ENCODE measurements around the gene PIP5K1C.

PIP5K1C gene

DNA sequence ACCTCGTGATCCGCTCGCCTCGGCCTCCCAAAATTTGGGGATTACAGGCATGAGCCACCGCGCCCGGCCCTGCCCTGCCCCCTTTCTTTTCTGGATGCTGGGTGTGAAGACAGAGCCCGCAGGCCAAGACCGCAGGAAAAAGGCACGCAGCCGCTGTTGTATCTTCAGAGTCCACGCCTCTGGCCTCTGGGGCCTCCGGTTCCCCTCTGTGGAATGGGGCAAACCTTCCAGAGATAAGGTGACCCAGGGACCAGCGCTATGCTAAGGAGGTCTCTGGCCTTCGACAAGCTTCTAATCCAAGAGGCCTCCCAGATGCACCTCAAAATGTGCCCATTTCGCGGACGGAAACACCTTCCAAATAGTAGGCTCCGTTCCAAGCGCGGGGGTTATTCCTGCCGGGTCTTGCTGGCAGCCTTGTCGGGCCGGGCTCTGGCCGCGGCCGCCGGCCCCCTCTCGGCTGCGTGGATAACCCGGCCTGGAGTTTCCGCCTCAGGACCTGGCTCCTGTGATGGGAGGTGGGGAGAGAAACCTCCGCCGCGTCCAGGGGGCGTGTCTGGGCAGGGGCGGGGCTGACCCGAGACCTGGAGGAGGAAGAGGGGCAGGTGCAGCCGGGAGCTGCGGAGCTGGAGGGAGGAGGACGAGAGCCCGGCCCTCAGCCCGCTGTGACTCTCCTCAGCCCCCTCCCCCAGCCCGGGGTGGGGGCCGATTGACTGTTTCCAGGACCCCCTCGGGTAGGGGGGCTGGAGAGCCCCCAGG, 21.0 kb upstream of the PIP5K1C start:
- peak; percentile 89 for DNase-seq

DNA sequence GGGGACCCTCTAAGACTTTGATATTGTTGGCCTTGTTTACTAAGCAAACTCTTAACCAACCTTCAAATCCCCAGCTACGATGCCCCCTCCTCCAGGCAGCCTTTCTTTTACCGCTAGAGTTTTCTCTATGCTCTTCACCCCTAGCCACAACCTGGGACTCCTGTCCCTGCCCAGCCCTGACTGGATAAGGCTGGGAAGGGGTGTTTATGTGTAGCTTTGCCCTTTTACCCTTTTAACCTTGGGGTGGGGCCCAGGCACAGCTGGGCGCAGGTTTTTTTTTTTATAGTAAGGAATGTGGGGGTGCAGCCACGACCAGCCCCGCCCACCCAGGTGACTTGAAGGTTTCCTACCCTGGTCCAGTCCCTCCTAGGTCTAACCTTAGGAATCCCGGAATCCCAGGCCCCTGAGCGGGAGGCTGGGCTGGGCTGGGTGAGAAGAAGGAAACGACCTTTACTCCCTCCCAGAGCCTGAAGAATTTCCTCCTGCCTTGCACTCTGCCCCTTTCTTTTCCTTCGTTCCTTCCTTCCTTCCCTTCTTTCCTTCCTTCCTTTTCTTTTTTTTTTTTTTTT, 20.2 kb upstream of the PIP5K1C start:
- no peak for DNase-seq

DNA sequence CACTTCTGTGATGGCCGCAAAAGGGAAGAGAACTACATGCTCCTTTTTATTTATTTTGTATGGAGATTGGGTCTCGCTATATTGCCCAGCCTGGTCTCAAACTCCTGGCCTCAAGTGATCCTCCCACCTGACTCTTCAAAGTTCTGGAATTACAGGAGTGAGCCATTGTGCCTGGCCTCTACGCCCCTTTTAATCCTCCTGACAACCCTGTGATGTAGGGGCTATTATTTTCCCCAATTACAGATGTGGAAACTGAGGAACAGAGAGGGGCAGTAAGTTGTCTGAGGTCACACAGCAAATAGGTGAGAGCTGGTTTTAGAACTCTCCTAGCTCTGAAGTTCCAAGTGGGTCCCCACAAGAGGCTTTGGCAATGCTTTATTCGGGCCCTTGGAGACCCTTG, 19.6 kb upstream of the PIP5K1C start:
- no peak for DNase-seq

DNA sequence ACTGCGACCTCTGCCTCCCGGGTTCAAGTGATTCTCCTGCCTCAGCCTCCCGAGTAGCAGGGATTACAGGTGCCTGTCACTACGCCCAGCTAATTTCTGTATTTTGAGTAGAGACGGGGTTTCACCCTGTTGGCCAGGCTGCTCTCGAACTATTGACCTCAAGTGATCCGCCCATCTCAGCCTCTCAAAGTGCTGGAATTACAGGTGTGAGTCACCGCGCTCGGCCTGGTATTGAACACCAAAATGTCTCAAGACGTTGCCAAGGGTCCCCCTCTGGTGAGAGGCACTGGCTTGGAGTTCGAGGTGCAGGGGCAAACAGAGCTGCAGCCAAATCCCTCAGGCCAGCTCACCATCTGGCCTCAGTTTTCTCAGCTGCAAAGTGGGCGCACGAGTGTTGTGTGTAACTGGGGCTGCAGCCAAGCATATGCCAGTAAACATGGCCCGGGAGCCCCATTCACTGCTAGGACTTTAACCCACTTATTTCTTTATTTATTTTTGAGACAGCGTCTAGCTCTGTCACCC, 15.9 kb upstream of the PIP5K1C start:
- no peak for DNase-seq

DNA sequence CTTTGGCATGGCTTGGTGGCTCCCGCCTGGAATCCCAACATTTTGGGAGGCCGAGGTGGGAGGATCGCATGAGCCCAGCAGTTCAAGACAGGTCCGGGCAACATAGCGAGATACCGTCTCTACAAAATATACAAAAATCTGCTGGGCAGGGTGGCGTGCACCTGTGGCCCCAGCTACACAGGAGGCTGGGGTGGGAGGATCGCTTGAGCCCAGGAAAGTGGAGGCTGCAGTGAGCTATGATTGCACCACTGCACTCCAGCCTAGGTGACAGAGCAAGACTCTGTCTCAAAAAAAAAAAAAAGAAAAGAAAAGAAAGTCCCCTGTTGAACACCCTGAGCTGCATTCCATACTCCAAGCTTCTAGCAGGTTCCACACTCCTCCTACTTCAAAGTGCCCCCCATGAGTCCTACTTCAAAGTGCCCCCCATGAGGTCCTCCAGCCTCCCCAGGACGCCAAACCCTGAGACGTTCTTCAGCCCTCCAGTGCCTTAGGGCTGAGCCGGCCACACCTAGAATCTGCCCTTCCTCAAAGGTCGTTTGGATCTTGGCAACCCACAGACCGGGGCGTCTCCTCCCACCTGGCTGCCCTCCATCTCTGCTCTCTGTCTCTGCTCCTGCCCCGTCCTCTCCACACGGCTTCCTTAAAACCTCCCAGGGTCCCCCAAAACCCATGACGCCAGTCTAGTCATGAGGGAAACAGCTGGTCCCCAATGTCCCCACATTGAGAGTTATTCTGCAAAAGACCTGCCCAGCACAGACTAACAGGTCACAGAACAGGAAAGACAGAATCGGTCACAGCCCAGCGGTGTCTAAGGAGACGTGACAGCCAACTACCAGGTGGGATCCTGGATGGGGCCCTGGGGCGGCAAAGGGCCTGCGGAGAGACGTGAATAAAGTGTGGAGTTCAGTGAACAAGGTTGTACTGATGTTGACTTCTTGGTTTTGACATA, 12.7 kb upstream of the PIP5K1C start:
- DNase-seq = no peak

DNA sequence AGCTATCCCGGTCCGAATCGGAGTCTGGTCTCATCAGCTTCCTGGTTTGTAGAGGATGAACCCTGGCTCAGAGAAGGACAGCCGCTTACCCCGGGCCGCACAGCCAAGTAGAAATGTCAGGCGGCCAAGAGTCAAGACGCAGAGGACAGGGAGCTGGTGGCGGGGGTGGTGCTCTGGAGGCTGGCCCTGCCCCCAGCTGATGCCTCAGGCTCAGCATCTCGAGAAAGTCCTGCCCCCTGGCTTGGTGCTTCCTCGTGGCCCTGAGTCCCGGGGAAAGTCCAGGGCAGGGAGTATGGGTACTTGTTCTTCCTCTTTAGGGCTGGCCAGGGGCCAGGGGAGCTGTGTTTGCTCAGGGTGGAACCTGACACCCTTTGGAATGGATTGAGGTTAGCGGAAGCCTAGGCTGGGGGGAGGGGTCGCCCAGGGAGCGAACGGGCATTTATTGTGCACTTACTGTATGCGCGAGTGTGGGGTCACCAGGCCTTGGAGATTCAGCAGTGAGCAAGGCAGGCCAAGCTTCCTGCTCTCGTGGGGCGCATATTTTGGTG, 10.1 kb upstream of the PIP5K1C start:
- DNase-seq = peak; percentile 79

DNA sequence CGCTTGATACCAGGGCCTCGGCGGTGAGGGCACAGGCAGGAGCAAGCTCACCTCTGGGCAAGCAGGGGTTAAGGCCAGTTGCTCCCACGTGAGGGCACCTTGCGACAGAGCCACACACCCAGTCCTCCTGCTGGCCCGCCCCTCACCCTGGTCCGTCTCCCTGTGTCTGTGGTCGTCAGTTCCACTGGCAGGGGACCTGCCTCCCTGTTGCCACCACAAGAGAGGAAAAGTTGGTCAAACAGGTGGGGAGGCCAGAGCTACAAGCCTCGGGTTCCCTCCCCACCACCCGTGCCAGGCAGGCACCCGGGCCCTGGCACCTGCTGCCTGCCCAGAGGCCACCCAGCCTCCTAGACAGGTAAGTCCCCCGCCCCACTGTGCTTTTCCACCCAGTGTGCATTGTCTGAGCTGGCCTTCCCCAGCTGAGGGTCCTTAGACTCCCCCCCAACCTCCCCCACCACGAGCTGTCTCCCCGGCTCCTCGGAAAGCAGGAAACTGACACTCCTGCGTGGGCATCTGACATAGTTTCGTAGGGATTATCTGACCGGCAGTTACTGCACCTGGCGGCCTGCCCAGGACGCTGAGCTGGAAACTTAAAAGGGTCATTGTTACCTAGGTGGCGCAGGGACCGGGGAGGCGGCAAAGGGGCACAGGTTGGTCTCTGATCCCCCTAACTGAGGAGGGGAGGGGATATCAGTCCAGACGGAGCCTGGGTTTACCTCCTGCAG, 8.1 kb upstream of the PIP5K1C start, which contains the start of gene TJP3:
TSS of gene TJP3 (plus strand) at position 178 of the 725 bp plus-strand sequence. CDS start 20,049 bp downstream, outside the sequence.
- no peak for DNase-seq

DNA sequence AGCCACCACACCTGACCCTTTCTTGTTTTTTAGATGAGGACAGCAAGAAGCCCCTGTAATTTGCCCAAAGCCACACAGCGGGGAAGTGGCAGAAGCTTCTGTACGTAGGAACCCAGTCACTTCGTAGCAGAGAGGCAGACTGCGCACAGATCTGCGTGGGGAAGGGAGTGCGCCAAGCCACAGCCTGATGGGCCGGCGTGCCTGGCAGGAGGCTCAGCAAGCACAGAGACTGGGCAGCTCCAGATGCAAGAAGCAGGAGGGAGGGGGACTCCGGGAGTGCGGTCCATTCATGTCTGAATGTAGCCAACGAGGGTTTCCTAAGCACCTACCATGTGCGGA, 7.6 kb upstream of the PIP5K1C start:
- no peak for DNase-seq

DNA sequence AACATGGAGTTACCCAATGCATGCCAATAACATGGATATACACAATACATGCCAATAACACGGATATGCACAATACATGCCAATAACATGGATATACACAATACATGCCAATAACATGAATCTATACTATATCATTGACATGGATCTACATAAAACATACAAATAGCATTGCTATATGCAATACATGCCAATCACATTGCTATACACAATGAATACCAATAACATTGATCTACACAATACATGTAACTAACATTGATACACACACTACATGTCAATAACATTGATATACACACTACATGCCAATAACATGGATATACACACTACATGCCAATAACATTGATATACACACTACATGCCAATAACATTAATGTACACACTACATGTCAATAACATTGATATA, 932 bp upstream of the PIP5K1C start:
- DNase-seq = no peak

DNA sequence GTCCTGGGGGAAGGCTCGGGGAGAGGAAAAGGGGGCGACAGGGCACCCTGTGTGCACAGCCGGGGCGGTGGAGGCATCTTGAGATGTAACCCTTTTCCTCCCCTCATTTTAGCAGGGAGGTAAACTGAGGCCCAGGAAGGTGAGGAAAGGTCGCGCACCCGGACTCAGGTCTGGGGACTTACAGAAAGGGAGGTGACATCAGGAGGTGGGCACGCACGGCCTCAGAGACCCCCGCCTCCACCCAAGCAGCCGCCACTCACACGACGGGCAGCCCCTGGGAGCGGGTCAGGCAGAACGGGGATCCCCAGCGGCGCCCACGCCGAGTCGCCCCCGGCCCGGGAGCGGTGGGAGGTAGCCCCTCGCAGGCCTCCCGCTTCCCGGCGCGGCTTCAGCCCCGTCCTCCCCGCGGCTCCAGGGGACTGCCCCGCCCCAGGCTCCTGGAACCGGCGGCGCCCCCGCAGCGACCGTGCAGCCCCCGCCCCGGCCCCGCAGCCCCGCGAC, 477 bp downstream of the PIP5K1C start:
- no peak for DNase-seq

DNA sequence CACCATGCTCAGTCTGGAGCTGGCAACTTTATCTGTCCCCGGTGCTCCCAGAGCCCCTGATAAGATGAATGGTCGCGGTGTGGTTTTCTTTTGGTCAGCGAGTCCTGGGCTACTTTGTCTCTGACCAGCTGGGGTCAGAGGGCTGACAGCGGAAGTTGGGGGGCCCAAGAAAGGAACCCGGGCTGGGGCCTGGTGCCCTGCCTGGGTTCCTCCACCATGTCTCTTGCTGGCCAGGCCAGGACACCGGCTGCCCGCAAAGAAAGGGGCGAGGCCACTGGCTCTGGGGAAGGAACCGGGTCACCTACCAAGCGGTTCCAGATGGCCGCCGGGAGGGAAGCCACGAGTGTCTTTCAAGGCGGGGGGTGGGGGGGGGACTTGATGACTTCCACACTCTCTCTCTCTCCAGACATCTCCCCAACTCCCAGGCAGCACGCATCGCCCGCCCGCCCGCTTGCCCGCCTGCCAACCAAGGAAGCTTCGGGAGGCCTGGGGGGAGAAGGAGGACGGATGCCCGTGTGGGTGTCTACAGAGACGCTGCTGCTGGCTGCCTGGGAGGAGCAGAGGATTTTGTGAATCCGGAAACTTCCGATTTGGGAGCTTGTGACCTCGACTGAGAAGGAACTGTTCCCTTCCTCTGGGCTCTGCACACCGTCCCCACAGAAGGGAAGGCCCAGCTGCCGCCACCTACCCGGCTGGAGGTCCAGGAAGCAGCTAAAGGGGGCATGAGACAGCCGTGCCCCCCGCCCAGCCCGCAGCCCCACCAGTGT, 1.1 kb downstream of the PIP5K1C start:
- peak; percentile 42 for DNase-seq

DNA sequence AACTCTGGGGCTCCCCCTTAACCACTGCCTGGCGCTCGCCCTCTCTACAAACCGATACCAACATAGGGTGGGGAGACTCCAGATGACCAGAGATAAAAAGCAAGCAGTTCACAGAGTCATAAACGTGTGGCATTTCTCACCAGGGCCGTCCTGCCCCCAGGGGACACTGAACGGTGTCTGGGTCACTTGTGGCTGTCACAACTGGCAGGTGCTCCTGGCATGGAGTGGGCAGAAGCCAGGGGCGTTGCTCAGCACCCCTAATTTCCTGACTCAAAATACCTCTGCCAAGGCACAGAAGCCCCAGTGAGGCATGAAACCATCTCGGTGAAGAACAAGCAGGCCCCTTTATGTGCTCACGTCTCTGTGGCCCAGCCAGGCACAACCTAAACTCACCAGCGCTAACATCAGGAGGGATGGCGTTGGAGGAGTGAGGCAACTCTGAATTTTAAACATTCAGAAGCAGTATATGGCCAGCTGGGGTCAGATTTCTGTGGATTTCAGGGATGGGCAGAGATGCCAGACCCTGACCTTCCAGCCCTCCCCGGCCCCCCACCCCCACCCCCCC, 1.8 kb downstream of the PIP5K1C start:
- DNase-seq = no peak

DNA sequence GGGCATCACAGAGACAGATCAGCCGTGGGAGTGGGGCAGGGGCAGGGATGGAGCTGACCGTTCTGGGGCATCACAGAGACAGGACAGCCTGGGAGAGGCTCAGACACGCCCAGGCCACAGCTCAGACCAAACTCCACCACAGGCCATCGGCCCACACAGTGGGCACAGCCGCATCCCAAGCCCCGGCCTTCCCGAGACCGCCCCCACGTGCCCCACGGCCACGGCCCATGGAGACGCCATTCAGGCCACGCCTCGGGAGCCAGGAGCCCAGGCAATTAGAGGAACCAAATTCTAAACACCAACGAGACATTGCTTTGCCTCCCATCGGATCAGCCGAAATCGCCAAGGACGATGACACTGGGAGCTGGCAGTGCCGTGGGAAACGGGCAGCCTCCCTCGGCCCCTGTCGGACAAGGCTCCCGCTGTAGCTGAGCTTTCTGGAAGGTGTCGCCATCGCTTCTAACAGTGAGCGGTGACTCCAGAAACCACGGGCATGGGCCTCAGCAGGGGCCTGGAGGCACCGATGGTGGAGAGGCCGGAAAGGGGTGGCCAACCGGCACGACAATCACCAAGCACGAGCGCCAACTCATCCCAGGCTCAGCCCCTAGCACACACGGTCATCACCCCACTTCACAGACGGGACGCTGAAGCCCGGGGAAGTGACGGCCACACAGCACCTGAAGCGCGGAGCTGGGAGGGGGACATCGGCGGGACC, 2.4 kb downstream of the PIP5K1C start:
- no peak for DNase-seq

DNA sequence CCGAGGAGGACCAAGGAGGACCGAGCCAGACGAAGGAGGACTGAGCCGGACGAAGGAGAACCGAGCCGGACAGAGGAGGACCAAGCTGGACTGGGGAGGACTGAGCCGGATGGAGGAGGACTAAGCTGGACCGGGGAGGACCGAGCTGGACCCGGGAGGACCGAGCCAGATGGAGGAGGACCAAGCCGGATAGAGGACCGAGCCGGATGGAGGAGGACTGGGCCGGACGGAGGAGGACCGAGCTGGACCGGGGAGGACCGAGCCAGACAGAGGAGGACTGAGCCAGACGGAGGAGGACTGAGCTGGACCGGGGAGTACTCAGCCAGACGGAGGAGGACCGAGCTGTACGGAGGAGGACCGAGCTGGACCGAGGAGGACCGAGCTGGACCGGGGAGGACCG, 3.2 kb downstream of the PIP5K1C start:
- no peak for DNase-seq

DNA sequence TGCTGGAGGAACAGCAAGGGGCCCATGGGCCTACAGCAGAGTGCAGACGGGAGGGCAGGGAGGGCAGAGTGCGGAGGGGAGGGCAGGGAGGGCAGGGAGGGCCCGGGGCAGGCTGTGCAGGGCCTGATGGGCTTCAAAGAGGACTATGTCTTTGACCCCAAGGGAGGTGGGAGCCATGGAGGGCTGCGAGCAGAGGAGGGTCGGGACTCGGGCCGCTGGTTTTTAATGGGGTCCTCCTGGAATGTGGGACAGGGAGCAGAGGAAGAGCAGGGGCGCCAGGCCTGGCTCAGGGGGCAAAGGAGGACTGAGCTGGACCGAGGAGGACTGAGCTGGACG, 3.6 kb downstream of the PIP5K1C start:
- no peak for DNase-seq

DNA sequence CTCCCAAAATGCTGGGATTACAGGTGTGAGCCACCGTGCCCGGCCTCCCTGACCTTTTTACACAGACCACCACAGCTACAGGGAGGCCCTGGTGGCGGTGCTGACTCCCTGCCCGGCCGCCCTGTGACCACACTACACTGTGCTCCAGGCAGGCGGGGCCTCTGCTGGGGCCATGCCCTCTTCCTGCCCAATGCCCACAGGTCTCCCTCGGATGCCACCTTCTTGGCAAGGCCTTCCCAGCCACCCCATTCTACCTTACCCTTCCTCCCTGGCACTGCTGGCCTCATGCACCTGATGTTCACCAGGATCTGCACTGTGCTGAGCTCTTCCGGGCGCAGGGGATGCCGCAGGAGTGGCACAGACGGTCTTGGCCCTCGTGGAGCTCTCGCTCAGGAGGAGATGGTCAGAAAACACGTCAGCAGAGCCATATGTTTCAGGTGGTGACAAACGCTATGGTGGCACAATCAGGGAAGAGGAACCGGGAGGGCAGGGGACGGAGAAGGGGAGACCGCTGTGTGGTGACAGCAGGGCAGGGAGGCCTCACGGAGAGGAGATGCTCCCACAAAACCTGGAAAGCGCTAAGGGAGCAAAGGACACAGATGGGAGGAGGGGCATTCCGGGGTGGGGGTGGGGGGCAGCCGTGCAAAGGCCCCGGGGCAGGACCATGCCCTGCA, 4.1 kb downstream of the PIP5K1C start:
- no peak for DNase-seq

DNA sequence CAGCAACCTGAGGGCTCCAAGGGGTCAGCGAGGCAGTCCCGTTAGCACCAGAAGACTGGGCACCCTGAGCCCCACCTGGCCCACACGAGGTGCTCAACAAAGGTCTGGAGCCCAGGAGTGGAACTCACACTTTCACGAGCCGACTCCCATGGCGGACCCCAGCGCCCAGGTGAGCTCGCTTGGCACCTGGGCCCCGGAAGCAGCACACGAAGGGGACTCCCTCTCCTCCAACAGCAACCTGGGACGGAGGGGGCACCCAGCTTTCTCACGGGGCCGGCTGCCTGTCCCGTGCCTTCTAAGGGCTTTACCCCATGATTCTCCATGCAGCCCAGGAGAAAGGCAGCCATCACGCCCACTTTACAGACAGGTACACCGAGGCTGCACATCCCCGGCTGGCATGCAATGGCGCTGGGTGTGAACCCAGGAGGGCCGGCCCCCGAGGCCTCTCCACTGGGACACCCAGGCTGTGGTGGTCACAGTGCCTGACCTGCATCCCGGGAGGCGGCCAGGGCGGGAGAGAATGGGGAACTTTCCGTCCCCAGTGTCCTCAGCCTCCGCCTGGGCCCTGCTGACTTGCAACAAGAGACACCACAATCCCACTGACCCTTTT, 5.0 kb downstream of the PIP5K1C start:
- DNase-seq = no peak

DNA sequence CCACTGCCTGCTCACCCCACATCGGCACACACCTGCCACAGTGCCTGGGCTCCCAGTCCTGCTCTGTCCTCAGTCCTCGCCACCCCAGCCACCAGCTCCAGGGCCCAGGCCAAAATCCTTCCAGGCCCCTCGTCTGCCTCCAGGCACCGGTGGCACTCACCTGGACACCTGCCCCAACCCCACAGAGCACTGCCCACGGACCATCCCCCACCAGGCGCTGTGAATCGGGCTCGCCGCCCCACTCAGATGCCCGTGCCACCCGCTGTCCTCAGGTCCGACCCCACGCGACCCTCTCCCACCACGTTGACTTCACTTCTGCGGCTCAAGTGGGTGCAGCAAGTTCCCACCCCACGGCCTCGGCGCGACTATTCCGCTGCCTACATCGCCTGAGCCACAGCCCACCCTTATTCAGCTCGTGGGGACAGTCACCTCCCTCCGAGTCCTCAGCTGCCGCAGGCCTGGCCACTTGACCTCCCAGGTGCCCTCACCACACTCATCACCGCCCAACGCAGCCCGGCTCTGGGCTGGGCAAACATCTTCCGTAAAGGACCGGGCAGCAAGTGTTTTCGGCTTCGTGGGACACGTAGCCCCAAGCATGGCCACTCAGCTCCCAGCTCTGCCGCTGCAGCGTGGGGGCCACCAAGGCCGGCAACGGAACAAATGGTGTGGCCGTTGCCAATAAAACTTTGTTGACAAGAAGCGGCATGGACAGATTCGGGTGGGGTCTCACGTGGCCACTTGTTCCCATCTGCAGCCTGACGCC, 5.7 kb downstream of the PIP5K1C start:
- no peak for DNase-seq

Measured in CD4-positive, alpha-beta T cell treated with Interleukin-15 for 1 hour (primary cell).